DOHH2 (cell line): ENCODE measurements around the gene CCDC69.

Experiments
- EZH2phosphoT487 ChIP-seq: fragments of 200-600 bp; sonication (generic); IDR thresholded peaks from 2 replicates; pipeline ENCODE4 v1.6.1; 2017; ENCODE audit warnings: borderline replicate concordance, mild to moderate bottlenecking, antibody characterized with exemption, low read length, moderate library complexity, mixed read lengths
- TF ChIP-seq, protein P1 (sequence below): fragments of 200-600 bp; sonication (generic); IDR thresholded peaks from one replicate; pipeline ENCODE4 v1.5.1; 2014; ENCODE audit warnings: antibody characterized with exemption, mild to moderate bottlenecking, low read depth, low read length; ENCODE audit not compliant: poor library complexity, severe bottlenecking

GRCh38 chr5:151252762-151253604 is 29.1 kb upstream of the CCDC69 start, which contains the start of gene GM2A:
- TF ChIP-seq, protein P1, sequence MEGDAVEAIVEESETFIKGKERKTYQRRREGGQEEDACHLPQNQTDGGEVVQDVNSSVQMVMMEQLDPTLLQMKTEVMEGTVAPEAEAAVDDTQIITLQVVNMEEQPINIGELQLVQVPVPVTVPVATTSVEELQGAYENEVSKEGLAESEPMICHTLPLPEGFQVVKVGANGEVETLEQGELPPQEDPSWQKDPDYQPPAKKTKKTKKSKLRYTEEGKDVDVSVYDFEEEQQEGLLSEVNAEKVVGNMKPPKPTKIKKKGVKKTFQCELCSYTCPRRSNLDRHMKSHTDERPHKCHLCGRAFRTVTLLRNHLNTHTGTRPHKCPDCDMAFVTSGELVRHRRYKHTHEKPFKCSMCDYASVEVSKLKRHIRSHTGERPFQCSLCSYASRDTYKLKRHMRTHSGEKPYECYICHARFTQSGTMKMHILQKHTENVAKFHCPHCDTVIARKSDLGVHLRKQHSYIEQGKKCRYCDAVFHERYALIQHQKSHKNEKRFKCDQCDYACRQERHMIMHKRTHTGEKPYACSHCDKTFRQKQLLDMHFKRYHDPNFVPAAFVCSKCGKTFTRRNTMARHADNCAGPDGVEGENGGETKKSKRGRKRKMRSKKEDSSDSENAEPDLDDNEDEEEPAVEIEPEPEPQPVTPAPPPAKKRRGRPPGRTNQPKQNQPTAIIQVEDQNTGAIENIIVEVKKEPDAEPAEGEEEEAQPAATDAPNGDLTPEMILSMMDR = no peak
- no peak for TF ChIP-seq EZH2phosphoT487
